A172 (cell line): Measurements from ENCODE around the gene RIPK3. TPM values are rescaled to one million over a fixed set of nuclear protein-coding genes. Genes with fewer than 3 reads are reported as not detected.
"Not testable (repeated sequence)": the region's sequence is repeated elsewhere in the genome, so short reads cannot be mapped to it uniquely, and the experiment has no call there.

Experiments
- DNase-seq: peaks from one replicate; pipeline ENCODE4 v3.0.0-alpha.2; 2015; ENCODE audit warnings: low spot score
- total RNA-seq: library from RNA; depleted of rRNA; stranded (reverse); fragments of >200 nt; shearing (Covaris generic); gene quantifications from 2 replicates; pipeline ENCODE4 v1.2.3, GENCODE V29; 2014

Gene RIPK3
- total RNA-seq, 1 experiment from 2014 or later = not detected

DNA sequence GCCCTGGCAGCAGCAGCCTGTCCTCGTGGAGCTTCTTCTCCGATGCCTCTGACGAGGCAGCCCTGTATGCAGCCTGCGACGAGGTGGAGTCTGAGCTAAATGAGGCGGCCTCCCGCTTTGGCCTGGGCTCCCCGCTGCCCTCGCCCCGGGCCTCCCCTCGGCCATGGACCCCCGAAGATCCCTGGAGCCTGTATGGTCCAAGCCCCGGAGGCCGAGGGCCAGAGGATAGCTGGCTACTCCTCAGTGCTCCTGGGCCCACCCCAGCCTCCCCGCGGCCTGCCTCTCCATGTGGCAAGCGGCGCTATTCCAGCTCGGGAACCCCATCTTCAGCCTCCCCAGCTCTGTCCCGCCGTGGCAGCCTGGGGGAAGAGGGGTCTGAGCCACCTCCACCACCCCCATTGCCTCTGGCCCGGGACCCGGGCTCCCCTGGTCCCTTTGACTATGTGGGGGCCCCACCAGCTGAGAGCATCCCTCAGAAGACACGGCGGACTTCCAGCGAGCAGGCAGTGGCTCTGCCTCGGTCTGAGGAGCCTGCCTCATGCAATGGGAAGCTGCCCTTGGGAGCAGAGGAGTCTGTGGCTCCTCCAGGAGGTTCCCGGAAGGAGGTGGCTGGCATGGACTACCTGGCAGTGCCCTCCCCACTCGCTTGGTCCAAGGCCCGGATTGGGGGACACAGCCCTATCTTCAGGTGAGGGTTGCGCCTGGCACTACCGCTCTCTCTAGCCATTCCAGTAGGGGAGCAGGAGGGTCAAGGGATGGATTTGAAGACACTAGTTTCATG is 30.3 kb upstream of the RIPK3 start:
- DNase-seq = no peak

DNA sequence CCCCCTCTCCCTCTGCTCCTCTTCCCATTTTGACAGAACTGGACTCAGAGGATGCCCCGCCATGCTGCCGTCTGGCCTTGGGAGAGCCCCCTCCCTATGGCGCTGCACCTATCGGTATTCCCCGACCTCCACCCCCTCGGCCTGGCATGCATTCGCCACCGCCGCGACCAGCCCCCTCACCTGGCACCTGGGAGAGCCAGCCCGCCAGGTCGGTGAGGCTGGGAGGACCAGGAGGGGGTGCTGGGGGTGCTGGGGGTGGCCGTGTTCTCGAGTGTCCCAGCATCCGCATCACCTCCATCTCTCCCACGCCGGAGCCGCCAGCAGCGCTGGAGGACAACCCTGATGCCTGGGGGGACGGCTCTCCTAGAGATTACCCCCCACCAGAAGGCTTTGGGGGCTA is 29.7 kb upstream of the RIPK3 start:
- no peak for DNase-seq

DNA sequence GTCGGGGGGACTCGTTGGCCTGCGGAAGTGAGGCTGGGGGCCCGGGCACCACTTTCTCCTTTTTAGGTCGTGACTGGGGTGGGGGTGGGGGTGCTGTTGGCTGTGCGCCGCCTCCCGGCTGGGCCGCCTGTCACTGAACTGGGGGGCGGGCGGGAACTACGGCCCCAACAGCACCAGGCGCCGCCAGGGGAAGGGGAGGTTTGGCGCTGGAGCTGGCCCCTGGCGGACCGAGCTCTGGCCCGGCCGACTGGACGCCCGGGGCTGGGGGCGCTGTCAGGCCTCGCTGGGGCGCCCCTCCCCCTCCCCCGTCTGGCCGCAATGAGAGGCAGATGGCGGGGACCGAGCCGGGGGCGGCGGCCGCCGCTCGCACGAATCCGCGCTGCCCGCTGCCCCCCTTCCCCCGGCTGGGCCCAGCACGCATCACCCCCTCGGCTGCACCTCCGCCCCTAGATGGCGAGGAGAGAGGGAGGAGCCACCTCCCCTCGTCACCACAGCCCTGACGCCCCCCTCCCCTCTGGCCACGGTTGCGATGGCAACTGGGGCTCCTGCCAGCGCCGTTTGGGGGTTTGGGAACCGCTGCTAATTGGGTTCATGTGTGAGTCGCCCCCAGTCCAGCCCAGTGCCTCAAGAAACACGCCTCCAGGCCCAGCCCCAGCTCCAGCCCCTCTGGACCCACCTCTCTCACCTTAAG is 28.9 kb upstream of the RIPK3 start:
- DNase-seq = no peak

DNA sequence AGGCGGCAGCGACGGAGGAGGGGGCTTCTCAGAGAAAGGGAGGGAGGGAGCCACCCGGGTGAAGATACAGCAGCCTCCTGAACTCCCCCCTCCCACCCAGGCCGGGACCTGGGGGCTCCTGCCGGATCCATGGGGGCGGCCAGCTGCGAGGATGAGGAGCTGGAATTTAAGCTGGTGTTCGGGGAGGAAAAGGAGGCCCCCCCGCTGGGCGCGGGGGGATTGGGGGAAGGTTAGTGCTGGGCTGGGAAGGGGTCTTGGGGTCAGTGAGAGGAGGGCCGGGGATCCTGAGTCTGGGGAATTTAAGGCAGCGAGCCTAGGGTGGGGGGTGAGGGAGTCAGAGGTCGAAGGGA is 28.4 kb upstream of the RIPK3 start:
- no peak for DNase-seq

DNA sequence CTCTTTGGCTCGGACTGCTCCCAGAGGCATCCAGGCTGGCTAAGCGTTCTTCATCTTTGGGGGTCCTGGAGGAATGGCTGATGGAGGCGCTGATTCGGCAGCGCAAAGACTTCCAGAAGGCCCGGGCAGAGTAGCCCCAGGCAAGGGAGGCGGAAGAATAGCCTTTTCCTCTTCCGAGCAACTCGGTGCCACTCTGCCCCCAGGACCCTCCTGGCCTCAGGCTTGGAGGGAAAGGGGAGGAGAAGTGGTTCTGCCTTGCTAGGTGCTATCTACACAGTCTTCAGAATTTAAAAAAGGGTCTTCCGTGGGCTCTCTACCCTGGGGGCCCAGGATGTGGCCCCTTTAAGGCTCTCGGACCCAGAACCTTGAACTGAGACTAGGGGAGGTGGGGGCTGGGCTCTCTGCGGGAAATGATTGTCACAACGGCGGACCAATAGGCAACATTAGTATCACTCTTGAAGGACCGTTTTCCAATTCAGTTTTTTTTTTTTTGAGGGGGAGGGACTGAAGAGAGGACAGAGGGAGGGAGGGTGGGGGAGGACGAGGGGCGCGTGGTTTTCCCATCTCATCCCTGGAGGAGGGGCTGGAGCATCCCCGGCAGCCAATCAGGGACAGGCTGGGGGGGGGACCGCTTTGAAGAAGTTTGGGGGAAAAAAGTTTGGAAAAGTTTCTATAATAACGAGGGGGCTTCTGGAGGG is 27.9 kb upstream of the RIPK3 start, which contains the start of gene NFATC4:
Gene NFATC4 (plus strand): TSS at position 671 of the 698 bp plus-strand sequence. CDS start 157 bp downstream, outside the sequence.
- no peak for DNase-seq

DNA sequence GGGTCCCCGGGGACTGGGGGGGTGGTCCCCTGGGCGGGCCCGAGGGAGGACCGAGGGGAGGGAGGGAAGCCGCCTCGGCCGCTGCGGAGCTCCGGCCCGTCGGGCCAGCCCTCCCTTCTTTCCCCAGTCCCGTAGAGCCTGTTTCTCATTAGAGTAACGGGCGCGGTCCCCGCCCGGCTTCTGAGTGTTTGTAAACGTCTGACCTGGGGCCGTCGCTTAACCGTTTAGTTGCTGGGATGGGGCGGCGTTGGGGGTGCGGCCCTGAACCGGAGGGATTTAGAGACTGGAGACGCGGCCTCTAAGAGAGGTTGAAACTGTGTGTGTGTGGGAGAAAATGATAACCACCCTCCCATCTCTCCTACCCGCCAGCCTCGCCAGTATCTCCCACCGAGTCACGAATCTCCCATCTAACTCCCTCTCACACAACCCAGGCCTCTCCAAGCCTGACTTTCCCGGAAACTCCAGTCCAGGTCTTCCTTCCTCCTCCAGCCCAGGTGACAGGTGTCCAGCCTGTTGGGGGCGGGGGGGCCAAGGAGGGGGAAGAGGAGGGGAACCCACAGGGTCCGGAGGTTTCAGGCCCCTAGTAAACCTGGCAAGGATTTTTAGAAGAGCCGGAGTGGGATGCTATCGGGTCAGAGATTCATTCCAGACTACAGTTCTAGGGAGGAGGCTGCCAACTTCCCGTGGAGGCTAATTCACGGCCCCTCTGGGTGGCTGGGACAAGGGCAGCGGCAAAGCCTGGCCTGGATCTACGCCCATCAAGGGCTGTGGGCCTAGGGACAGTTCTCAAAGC is 27.1 kb upstream of the RIPK3 start:
- DNase-seq = no peak

DNA sequence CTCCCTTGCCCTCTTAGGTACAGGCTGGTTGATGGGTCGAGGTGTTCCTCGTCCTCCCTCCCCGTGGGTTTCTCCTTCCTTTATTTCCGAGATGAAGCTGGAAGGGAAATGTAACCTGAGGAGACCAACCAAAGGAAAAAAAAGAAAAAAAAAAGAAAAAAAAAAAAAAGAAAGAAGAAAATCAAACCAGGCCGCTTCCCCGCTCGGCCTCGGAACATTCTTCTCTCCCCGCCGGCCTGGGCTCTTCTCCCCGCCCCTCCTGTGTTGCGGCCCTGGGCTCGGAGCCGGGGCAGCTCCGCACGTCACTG is 26.6 kb upstream of the RIPK3 start:
- no peak for DNase-seq

DNA sequence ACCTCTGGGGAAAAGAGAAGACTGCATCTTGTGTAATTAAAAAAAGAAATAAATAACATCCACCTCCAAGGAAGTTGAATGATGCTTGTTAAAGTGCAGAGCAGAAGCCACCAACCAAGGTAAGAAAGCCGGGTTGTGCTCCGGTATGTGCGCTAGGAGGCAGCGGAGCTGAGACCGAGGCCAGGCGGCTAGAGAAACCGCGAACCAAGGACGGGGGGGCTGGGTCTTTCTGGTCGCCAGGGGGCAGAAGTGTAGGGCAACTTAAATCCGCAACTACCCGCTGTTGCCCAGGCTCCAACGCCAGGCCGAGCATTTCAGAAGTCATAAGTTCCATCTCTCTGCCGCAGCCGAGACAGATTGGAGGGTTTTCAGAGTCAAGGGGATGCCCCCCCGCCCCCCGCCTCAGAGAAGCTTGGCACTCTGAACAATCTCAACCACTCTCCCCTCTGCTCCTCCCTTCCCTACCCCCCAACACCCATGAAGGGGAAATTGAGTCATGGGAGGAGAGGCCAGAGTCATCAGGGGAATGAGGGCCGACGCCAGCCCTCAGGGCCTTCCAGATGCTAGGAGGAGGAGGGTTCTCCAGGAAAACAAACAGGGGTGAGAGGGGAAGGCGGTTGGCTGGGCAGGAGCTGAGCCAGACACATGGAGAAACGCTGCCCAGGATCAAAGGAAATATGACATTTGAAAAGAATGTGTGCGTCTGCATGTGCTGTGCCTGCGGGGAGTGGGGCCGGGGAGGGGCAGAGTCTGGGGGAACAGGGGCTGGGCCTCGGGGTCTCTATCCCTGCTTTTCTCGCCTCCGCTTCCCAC is 26.0 kb upstream of the RIPK3 start:
- no peak for DNase-seq

DNA sequence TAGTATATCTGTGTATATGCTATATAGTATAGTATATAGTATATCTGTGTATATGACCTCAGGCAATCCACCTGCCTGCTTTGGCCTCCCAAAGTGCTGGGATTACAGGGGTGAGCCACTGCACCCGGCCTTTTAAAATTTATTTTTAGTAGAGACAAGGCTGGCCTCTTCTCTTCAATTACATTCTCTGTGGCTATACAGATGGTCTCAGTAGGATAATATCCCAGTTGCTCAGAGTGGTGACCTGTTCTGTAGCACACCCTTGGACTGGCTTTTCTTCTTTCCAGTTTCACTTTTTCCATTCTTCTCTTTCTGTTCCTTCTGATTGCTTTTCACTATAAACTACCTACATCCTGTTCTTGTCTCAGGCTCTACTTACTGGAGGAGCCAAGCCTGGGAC is 25.1 kb upstream of the RIPK3 start:
- no peak for DNase-seq

DNA sequence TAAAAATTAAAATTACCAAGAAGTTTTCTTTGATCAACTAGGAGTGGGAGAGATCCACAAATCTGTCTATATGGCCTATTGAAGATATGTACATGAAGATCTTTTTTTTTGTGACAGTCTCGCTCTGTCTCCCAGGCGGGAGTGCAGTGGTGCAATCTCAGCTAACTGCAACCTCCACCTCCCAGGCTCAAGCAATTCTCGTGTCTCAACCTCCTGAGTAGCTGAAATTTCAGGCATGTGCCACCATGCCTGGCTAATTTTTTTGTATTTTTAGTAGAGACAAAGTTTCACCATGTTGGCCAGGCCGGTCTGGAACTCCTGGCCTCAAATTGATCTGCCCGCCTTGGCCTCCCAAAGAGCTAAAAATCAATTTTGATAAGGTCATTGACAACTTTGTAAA is 23.6 kb upstream of the RIPK3 start:
- DNase-seq = no peak

DNA sequence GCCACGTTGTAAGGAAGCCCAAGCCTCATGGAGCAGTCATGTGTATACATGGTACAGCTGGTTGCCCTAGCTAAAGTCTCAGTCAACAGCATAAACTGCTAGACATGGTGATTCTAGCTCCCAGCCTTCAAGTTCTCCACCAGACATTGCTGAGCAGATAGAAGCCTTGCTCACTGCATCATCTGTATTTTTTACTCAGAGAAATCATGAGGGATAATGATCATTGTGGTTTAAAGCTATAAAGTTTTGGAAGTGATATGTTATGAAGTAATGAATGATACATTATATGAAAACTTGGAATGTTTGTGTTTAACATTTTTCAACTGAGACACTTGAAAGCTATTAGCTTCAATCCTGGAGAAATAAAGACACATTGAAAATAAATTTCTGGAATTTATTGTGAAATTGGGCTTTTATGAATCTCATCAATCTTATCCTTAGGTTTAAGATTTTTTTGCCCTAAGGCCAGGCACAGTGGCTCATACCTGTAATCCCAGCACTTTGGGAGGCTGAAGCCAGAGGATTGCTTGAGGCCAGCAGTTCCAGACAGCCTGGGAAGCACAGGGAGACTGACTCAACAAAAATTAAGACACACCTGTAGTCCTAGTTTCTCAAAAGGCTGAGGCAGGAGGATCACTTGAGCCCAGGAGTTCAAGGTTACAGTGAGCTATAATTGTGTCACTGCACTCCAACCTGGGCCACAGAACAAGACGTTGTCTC is 22.6 kb upstream of the RIPK3 start:
- DNase-seq = no peak

DNA sequence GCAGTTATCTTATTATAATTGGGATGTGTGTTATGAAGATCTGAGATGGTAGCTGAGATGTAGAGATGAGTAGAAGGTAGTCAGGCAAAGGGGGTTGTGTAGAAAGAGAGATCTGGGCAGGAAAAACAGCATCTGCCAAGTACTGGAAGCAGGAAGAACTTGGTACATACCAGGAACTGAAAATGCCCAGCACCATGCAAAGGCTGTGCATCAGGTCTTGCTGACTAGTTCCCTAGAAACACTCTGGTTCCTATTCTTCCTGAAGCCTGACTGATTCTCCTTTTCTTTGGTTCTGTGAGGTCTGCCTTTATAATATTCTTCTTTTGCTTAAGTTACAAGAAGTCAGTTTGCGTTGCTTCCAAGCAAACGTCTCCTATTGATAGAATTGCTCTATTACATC is 21.5 kb upstream of the RIPK3 start:
- no peak for DNase-seq

DNA sequence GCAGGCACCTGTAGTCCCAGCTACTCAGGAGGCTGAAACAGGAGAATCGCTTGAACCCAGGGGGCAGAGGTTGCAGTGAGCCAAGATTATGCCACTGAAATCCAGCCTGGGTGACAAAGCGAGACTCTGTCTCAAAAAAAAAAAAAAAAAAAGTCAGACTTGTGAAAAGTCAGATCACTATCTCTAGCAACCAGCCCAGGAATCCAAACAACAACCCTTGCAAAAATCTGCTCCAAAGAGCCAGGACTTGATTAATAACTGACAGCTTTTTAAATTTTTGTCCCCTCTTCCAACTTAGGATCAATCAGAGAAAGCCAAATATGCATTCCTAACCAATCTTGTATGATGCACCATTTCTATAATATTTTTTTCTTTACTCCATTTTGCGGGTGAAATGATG is 20.5 kb upstream of the RIPK3 start:
- no peak for DNase-seq

DNA sequence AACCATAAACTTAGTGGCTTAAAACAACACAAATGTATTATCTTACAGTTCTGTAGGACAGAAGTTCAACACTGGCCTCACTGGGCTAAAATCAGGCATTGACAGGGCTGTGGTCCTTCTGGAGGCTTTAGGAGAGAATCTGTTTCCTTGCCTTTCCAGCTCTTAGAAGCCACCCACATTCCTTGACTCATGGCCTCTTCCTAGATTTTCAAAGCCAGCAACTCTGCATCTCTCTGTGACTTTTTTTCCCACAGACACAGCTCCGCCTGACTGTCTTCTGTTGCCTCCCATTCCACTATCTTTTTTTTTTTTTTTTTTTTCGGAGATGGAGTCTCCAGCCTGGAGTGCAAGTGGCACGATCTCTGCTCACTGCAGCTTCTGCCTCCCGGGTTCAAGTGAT is 16.4 kb upstream of the RIPK3 start:
- no peak for DNase-seq

DNA sequence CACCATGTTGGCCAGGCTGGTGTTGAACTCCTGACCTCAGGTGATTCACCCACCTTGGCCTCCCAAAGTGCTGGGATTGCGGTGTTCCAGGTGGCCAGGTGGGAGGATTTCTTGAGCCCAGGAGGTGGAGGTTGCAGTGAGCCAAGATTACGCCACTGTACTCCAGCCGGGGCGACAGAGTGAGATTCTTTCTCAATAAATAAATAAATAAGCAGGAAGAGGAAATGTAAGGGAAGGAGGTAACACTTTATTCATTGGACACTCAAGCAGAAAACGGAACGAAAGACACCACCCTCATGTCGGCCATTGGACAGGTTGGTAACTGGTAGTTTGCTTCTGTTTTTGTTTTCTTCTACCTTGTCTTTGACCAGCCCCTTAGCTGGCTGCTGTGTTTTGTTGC is 15.2 kb upstream of the RIPK3 start:
- DNase-seq = no peak

DNA sequence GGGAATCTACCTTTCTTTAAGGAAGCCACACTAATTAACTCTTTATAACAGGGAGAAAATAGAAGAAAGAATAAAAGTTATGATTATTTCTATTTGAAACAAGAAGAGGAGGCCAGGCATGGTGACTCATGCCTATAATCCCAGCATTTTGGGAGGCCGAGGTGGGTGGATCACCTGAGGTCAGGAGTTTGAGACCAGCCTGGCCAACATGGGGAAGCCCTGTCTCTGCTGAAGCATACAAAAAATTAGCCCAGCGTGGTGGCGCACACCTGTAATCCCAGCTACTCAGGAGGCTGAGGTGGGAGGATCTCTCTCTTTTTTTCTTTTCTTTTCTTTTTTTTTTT is 14.7 kb upstream of the RIPK3 start:
- not testable (repeated sequence) for DNase-seq

DNA sequence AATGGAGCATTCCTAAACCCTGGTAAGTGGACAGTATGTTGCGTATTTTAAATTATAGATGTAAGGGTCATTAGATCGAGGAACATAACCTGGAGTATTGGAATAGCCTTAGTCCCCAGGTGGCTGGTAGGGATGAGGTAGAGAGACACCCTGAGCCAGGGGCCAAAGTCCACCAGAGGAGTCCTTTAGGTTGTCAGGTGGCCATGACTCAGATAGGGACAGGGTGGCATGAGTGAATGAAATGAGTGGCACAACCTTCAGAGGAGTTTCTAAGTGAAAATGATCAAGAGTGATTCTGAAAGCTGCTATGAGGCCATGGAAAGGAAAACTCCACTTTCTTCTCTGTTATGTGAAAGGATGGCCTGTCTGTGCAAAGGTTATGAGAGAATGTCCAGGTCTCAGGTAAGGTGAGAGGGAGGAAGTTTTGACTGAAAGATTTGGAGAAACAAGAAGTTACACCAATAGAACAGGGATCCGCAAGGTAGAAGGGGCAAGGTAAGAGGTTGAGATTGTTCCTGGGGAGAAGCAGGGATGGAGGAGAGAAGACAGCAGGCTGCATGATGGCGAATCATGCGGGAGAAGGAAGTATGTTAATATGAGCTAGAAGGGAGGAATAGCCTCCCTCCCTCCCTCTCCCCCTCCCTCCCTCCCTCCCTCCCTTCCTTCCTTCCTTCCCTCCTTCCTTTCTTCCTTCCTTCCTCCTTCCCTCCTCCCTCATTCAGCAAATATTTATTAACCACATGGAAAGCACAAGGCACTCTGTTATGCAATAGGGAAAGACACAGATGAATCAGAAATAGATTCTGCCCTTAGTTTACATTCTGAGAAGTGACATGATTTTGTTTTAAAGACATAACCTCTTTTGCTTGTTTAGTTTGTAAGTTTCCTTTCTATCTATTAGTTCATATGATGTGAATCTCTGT is 14.0 kb upstream of the RIPK3 start:
- DNase-seq = no peak

DNA sequence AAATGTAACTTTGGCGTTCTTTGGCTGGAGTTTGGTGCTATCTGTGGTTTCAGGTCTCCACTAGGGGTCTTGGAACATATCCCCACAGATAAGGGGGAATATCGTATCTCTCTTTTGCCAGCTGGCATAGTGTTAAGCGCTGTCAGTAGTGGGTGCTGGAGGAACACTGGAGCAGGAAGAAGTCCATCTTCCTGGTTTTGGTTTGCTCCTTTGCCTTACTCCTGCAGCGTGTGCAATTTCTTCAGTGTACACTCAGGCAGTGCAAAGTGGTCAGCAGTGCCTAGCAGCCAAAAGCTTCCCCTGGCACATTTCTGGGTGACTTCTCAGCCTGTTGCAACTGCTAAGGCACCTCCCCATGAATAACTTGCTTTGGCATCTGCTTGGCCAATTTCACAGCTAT is 11.7 kb upstream of the RIPK3 start:
- no peak for DNase-seq

DNA sequence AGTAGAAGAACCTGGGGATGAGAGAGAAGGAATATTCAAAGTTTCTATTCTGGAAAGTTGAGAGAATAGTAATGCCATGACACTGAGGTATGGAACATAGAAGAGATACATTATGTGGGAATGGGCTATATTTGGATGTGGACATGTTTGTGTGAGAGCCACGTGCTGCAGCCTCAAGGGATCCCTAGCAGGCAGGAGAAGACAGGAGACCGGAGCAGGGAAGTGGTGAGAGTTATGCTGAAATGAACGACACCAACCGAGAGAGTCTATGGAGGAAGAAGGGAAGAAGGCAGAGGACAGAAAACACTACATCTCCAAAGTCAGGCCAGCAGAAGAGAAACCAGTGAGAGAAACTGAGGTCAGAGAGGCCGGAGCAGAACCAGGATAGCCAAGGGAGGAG is 10.0 kb upstream of the RIPK3 start:
- no peak for DNase-seq

DNA sequence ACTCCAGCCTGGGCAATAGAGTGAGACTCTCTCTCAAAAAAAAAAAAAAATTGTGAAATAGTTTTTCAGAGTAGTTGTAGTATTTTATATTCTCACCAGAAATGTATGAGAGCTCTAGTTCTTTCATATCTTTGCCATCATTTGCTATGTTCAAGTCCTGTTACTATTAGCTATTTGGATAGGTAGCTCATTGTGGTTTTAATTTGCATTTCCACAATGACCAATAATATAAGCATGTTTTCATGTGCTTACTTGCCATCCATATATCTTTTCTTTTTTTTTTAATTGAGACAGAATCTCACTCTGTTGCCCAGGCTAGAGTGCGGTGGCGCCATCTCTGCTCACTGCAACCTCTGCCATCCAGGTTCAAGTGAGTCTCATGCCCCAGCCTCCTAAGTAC is 8.4 kb upstream of the RIPK3 start:
- no peak for DNase-seq
